OCI-LY1 (cell line): Measurements from ENCODE around the gene IRF8.

Experiments used
- H2AFZ ChIP-seq: fragments of 200-600 bp; sonication (generic), shearing (Covaris generic); 2 replicates; pipeline ENCODE4 v1.6.0; 2014; ENCODE audit warnings: antibody characterized with exemption, mild to moderate bottlenecking, low read length
- H3F3A ChIP-seq: fragments of 200-600 bp; sonication (generic), shearing (Covaris generic); 2 replicates; pipeline ENCODE4 v1.6.0; 2014; ENCODE audit warnings: mild to moderate bottlenecking, antibody characterized with exemption, low read length, moderate library complexity; ENCODE audit not compliant: insufficient read depth
- H3K27ac ChIP-seq: fragments of 200-600 bp; sonication (generic); 2 replicates; pipeline ENCODE4 v1.5.1; 2014; ENCODE audit warnings: low read length, mixed run types, mild to moderate bottlenecking, low read depth; ENCODE audit not compliant: poor library complexity, severe bottlenecking
- H3K27me3 ChIP-seq: fragments of 200-600 bp; sonication (generic); 2 replicates; pipeline ENCODE4 v1.6.0; 2014; ENCODE audit warnings: antibody characterized with exemption, mild to moderate bottlenecking, low read length, moderate library complexity; ENCODE audit not compliant: insufficient read depth
- H3K36me3 ChIP-seq: fragments of 200-600 bp; sonication (generic); 2 replicates; pipeline ENCODE4 v1.6.1; 2014; ENCODE audit warnings: mild to moderate bottlenecking, antibody characterized with exemption, low read length, moderate library complexity, mixed read lengths; ENCODE audit not compliant: insufficient read depth
- H3K4me1 ChIP-seq: fragments of 200-600 bp; sonication (generic); 2 replicates; pipeline ENCODE4 v1.5.1; 2014; ENCODE audit warnings: mild to moderate bottlenecking, low read length, moderate library complexity; ENCODE audit not compliant: insufficient read depth, severe bottlenecking
- H3K4me2 ChIP-seq: fragments of 200-600 bp; sonication (generic), shearing (Covaris generic); 2 replicates; pipeline ENCODE4 v1.6.1; 2014; ENCODE audit warnings: low read length
- H3K4me3 ChIP-seq: fragments of 200-600 bp; sonication (generic); 2 replicates; pipeline ENCODE4 v1.5.1; 2014; ENCODE audit warnings: low read length, low read depth, mild to moderate bottlenecking, mixed read lengths; ENCODE audit not compliant: poor library complexity, severe bottlenecking
- H3K79me2 ChIP-seq: fragments of 200-600 bp; shearing (Covaris generic); 2 replicates; pipeline ENCODE4 v1.6.1; 2016; ENCODE audit warnings: mixed run types, low read length, mixed read lengths; ENCODE audit not compliant: insufficient read depth
- H3K9ac ChIP-seq: fragments of 200-600 bp; sonication (generic), shearing (Covaris generic); 2 replicates; pipeline ENCODE4 v1.6.1; 2014; ENCODE audit warnings: mild to moderate bottlenecking, low read length, mixed read lengths
- H3K9me2 ChIP-seq: fragments of 200-600 bp; sonication (generic), shearing (Covaris generic); 2 replicates; pipeline ENCODE4 v1.6.1; 2014; ENCODE audit warnings: low read depth, mild to moderate bottlenecking, low read length, mixed read lengths
- H3K9me3 ChIP-seq: fragments of 200-600 bp; shearing (Covaris generic); 2 replicates; pipeline ENCODE4 v1.6.1; 2014; ENCODE audit warnings: low read length, mixed read lengths
- H4K20me1 ChIP-seq: fragments of 200-600 bp; sonication (generic), shearing (Covaris generic); 2 replicates; pipeline ENCODE4 v1.6.0; 2016; ENCODE audit warnings: mild to moderate bottlenecking, low read length; ENCODE audit not compliant: insufficient read depth
- CTCF ChIP-seq: fragments of 200-600 bp; sonication (generic), shearing (Covaris generic); IDR thresholded peaks from 2 replicates; pipeline ENCODE4 v1.5.1; 2017; ENCODE audit warnings: mild to moderate bottlenecking, antibody characterized with exemption, low read length, moderate library complexity, mixed read lengths
- EZH2 ChIP-seq: fragments of 200-600 bp; sonication (generic), shearing (Covaris generic); IDR thresholded peaks from 2 replicates; pipeline ENCODE4 v1.8.0; 2017; ENCODE audit warnings: borderline replicate concordance, mixed run types, mild to moderate bottlenecking, antibody characterized with exemption, low read length, moderate library complexity, mixed read lengths

The IRF8 gene

GRCh38 chr16:85970016-85970733, 71.2 kb downstream of the IRF8 start:
- H3K4me2 ChIP-seq = no peak overlapping the region
- no peaks in the 10 kb centered on the region for H4K20me1 ChIP-seq
- H3K9ac ChIP-seq = no peak overlapping the region
- no peaks in the 10 kb centered on the region for H3F3A ChIP-seq
- H3K79me2 ChIP-seq = no peaks in the 10 kb centered on the region
- no peak overlapping the region for H3K27ac ChIP-seq
- H3K27me3 ChIP-seq = peaks cover 15% of the 10 kb centered on the region
- H3K4me1 ChIP-seq = no peaks in the 10 kb centered on the region
- TF ChIP-seq EZH2 = no peak
- no peak for TF ChIP-seq CTCF
- no peaks in the 10 kb centered on the region for H3K9me3 ChIP-seq
- no peak overlapping the region for H3K4me3 ChIP-seq
- H3K36me3 ChIP-seq = no peaks in the 10 kb centered on the region
- no peak overlapping the region for H2AFZ ChIP-seq
- H3K9me2 ChIP-seq = no peaks in the 10 kb centered on the region

GRCh38 chr16:85970738-85971137, 71.8 kb downstream of the IRF8 start:
- no peaks in the 10 kb centered on the region for H3K9me3 ChIP-seq
- no peak overlapping the region for H2AFZ ChIP-seq
- H4K20me1 ChIP-seq = no peaks in the 10 kb centered on the region
- no peaks in the 10 kb centered on the region for H3K4me1 ChIP-seq
- peaks cover 17% of the 10 kb centered on the region for H3K27me3 ChIP-seq
- no peak overlapping the region for H3K4me2 ChIP-seq
- H3K9me2 ChIP-seq = no peaks in the 10 kb centered on the region
- H3K9ac ChIP-seq = no peak overlapping the region
- H3F3A ChIP-seq = no peaks in the 10 kb centered on the region
- no peaks in the 10 kb centered on the region for H3K36me3 ChIP-seq
- no peak for TF ChIP-seq EZH2
- no peak for TF ChIP-seq CTCF
- no peak overlapping the region for H3K27ac ChIP-seq
- H3K79me2 ChIP-seq = no peaks in the 10 kb centered on the region
- no peak overlapping the region for H3K4me3 ChIP-seq
